H1 (cell line): ENCODE data around the gene SECISBP2. TPM values are rescaled to one million over a fixed set of nuclear protein-coding genes. Genes with fewer than 3 reads are reported as not detected.

ENCODE experiments used
- CTCF ChIA-PET: fragments of 300-600 bp; sonication (Branson Sonifier 250); formaldehyde crosslinking; loops from one replicate; lab custom pipeline; 2021; ENCODE audit not compliant: partially characterized antibody; lab: Charles Lee
- POLR2A ChIA-PET: fragments of 300-600 bp; sonication (Branson Sonifier 250); formaldehyde crosslinking; loops from one replicate; lab custom pipeline; 2021; ENCODE audit warnings: inconsistent platforms; ENCODE audit not compliant: partially characterized antibody; lab: Charles Lee
- DNase-seq, 2 experiments: peaks; one replicate each; pipeline versions ENCODE4 v3.0.0 to v3.0.0-alpha.2; 2010 to 2022; ENCODE audit warnings: low spot score in 2 of 2, low read depth in 1 of 2, mixed read lengths in 1 of 2
- FAIRE-seq: peaks from 2 replicates; lab custom pipeline; 2011; peaks lifted over from hg19 to GRCh38; lab: Jason Lieb, UNC
- H2AFZ ChIP-seq: 2 replicates; pipeline ENCODE4 v1.8.1; 2012; ENCODE audit warnings: low read length, inconsistent platforms
- H2AK5ac ChIP-seq: 2 replicates; pipeline ENCODE4 v1.6.1; 2013; ENCODE audit warnings: low read depth, low read length
- H2BK120ac ChIP-seq: replicated peaks from 2 replicates; pipeline ENCODE3; 2013; ENCODE audit warnings: low read depth, low read length, inconsistent platforms
- H2BK12ac ChIP-seq: 2 replicates; pipeline ENCODE4 v1.6.1; 2013; ENCODE audit warnings: low read depth, low read length
- H2BK15ac ChIP-seq: 2 replicates; pipeline ENCODE4 v1.6.1; 2013; ENCODE audit warnings: low read length
- H2BK20ac ChIP-seq: 2 replicates; pipeline ENCODE4 v1.6.1; 2013; ENCODE audit warnings: low read length
- H2BK5ac ChIP-seq: 2 replicates; pipeline ENCODE4 v1.6.1; 2013; ENCODE audit warnings: low read depth, low read length
- H3K14ac ChIP-seq: 2 replicates; pipeline ENCODE4 v1.6.1; 2013; ENCODE audit warnings: inconsistent platforms; ENCODE audit not compliant: insufficient read length
- H3K18ac ChIP-seq: 2 replicates; pipeline ENCODE4 v1.6.1; 2013; ENCODE audit warnings: low read length; ENCODE audit errors: extremely low read depth
- H3K23ac ChIP-seq: 2 replicates; pipeline ENCODE4 v1.6.1; 2013; ENCODE audit warnings: inconsistent platforms; ENCODE audit not compliant: insufficient read length
- H3K23me2 ChIP-seq: 2 replicates; pipeline ENCODE4 v1.6.1; 2013; ENCODE audit warnings: low read depth, low read length
- H3K27ac ChIP-seq: 2 replicates; pipeline ENCODE4 v1.6.1; 2011; ENCODE audit warnings: low read depth, low read length, inconsistent platforms
- H3K27me3 ChIP-seq, 4 experiments: replicated peaks in 1 of 4; 1 replicate in 1 of 4; 2 replicates in 3 of 4; pipeline versions ENCODE4 v1.6.1 to v1.8.1; 2011 to 2013; ENCODE audit warnings: low read length in 3 of 4, mild to moderate bottlenecking in 3 of 4, inconsistent platforms in 2 of 4, mixed read lengths in 2 of 4, moderate library complexity in 1 of 4; ENCODE audit not compliant: control insufficient read depth in 3 of 4, insufficient read depth in 3 of 4; ENCODE audit errors: extremely low read depth in 1 of 4
- H3K36me3 ChIP-seq, 4 experiments: 2 replicates each; pipeline versions ENCODE4 v1.6.1 to v1.8.1; 2011 to 2013; ENCODE audit warnings: mild to moderate bottlenecking in 4 of 4, low read length in 3 of 4, moderate library complexity in 2 of 4, control low read depth in 1 of 4, inconsistent platforms in 1 of 4; ENCODE audit not compliant: insufficient read depth in 4 of 4, control insufficient read depth in 2 of 4
- H3K4ac ChIP-seq: replicated peaks from 2 replicates; pipeline ENCODE3; 2013; ENCODE audit warnings: low read length, low read depth, mixed read lengths, inconsistent platforms; ENCODE audit not compliant: insufficient read length
- H3K4me1 ChIP-seq, 4 experiments: replicated peaks in 1 of 4; 1 replicate in 1 of 4; 2 replicates in 3 of 4; pipeline versions ENCODE4 v1.6.1 to v1.8.1; 2011 to 2013; ENCODE audit warnings: low read length in 3 of 4, inconsistent platforms in 2 of 4, mixed read lengths in 1 of 4; ENCODE audit not compliant: insufficient read depth in 4 of 4, control insufficient read depth in 3 of 4
- H3K4me2 ChIP-seq, 2 experiments: 2 replicates each; pipeline versions ENCODE4 v1.6.1 to v1.8.1; 2011 to 2013; ENCODE audit warnings: low read depth in 2 of 2, low read length in 2 of 2, control low read depth in 1 of 2, inconsistent platforms in 1 of 2, mild to moderate bottlenecking in 1 of 2; ENCODE audit not compliant: insufficient read depth in 1 of 2
- H3K4me3 ChIP-seq, 4 experiments: fragments of 200-600, 300-600 bp in 1 of 4; sonication (generic), shearing (Covaris generic), sonication (Bioruptor Twin) in 1 of 4; 2 replicates each; pipeline versions ENCODE4 v1.5.1 to v1.8.1; 2011 to 2016; ENCODE audit warnings: low read length in 4 of 4, low read depth in 3 of 4, control low read depth in 2 of 4, inconsistent platforms in 2 of 4, mild to moderate bottlenecking in 2 of 4, mixed read lengths in 1 of 4, moderate library complexity in 1 of 4; ENCODE audit not compliant: insufficient read depth in 2 of 4; ENCODE audit errors: extremely low read depth in 1 of 4
- H3K56ac ChIP-seq: replicated peaks from 2 replicates; pipeline ENCODE3; 2013; ENCODE audit warnings: low read depth, mild to moderate bottlenecking, mixed read lengths, low read length, inconsistent platforms; ENCODE audit not compliant: insufficient read length
- H3K79me1 ChIP-seq: 2 replicates; pipeline ENCODE4 v1.6.1; 2013; ENCODE audit warnings: low read depth, low read length, control low read depth
- H3K79me2 ChIP-seq, 2 experiments: 2 replicates each; pipeline versions ENCODE4 v1.6.1 to v1.8.1; 2012 to 2013; ENCODE audit warnings: low read length in 2 of 2, mild to moderate bottlenecking in 2 of 2, inconsistent platforms in 1 of 2; ENCODE audit not compliant: insufficient read depth in 2 of 2, control insufficient read depth in 1 of 2
- H3K9ac ChIP-seq, 4 experiments: replicated peaks in 1 of 4; 1 replicate in 1 of 4; 2 replicates in 3 of 4; pipeline versions ENCODE4 v1.6.1 to v1.8.1; 2011 to 2013; ENCODE audit warnings: low read depth in 3 of 4, low read length in 3 of 4, control low read depth in 2 of 4, mild to moderate bottlenecking in 2 of 4, moderate library complexity in 2 of 4, inconsistent platforms in 1 of 4; ENCODE audit errors: extremely low read depth in 1 of 4
- H3K9me3 ChIP-seq, 2 experiments: 2 replicates each; pipeline versions ENCODE4 v1.6.1 to v1.8.1; 2012 to 2013; ENCODE audit warnings: mild to moderate bottlenecking in 2 of 2, moderate library complexity in 2 of 2, control low read depth in 1 of 2, inconsistent platforms in 1 of 2, low read depth in 1 of 2, low read length in 1 of 2, mixed read lengths in 1 of 2; ENCODE audit not compliant: insufficient read depth in 2 of 2
- H4K20me1 ChIP-seq, 2 experiments: replicated peaks in 1 of 2; 2 replicates each; pipeline versions ENCODE3 to v1.8.1; 2011 to 2013; ENCODE audit warnings: inconsistent platforms in 2 of 2, low read length in 2 of 2, mild to moderate bottlenecking in 1 of 2; ENCODE audit not compliant: insufficient read depth in 2 of 2, control insufficient read depth in 1 of 2
- H4K5ac ChIP-seq: 2 replicates; pipeline ENCODE4 v1.6.1; 2013; ENCODE audit warnings: low read length, low read depth, mixed read lengths, inconsistent platforms; ENCODE audit not compliant: insufficient read length
- H4K8ac ChIP-seq: 2 replicates; pipeline ENCODE4 v1.8.0; 2013; ENCODE audit warnings: mild to moderate bottlenecking, moderate library complexity, low read length, inconsistent platforms; ENCODE audit not compliant: insufficient read depth; ENCODE audit errors: extremely low read depth
- H4K91ac ChIP-seq: replicated peaks from 2 replicates; pipeline ENCODE3; 2013; ENCODE audit warnings: low read length, mixed read lengths, inconsistent platforms; ENCODE audit not compliant: insufficient read length
- ASH2L ChIP-seq: fragments of 200-600, 300-600 bp; sonication (generic); IDR thresholded peaks from one replicate; pipeline ENCODE4 v1.7.1; 2017; ENCODE audit warnings: low read length
- CBX5 ChIP-seq: fragments of 300-800, 300-1000 bp; sonication (generic); IDR thresholded peaks from 2 replicates; pipeline ENCODE4 v1.7.1; 2016; ENCODE audit warnings: antibody characterized with exemption, low read length, low read depth
- GTF2F1 ChIP-seq: IDR thresholded peaks from 2 replicates; pipeline ENCODE4 v1.6.1; 2012; ENCODE audit warnings: low read depth, low read length, improper control_type of control experiment, borderline replicate concordance
- HDAC6 ChIP-seq: IDR thresholded peaks from one replicate; pipeline ENCODE4 v1.7.1; 2012; ENCODE audit warnings: low read depth, mild to moderate bottlenecking, inconsistent platforms, low read length, moderate library complexity
- JUN ChIP-seq: IDR thresholded peaks from 2 replicates; pipeline ENCODE4 v1.6.1; 2011; ENCODE audit warnings: low read depth, mild to moderate bottlenecking, improper control_type of control experiment, low read length
- KDM1A ChIP-seq: fragments of 200-600, 300-600 bp; sonication (generic); IDR thresholded peaks from 2 replicates; pipeline ENCODE4 v1.7.1; 2016; ENCODE audit warnings: mild to moderate bottlenecking, low read length, borderline replicate concordance
- POLR2A ChIP-seq, 2 experiments: IDR thresholded peaks; 1 replicate in 1 of 2; 2 replicates in 1 of 2; pipeline ENCODE4 v1.6.1; 2011; ENCODE audit warnings: low read depth in 2 of 2, low read length in 2 of 2, mild to moderate bottlenecking in 2 of 2; ENCODE audit errors: control extremely low read depth in 1 of 2
- RAD21 ChIP-seq, 2 experiments: IDR thresholded peaks in 1 of 2; conservative IDR thresholded peaks in 1 of 2; 2 replicates each; pipeline ENCODE4 v1.6.1; 2011; ENCODE audit warnings: low read depth in 2 of 2, low read length in 2 of 2, improper control_type of control experiment in 1 of 2, inconsistent platforms in 1 of 2, mild to moderate bottlenecking in 1 of 2, moderate library complexity in 1 of 2
- RFX5 ChIP-seq: IDR thresholded peaks from 2 replicates; pipeline ENCODE4 v1.6.1; 2011; ENCODE audit warnings: low read depth, low read length, improper control_type of control experiment, borderline replicate concordance
- SIRT6 ChIP-seq: IDR thresholded peaks from one replicate; pipeline ENCODE4 v1.7.1; 2012; ENCODE audit warnings: low read length, inconsistent platforms
- SIX5 ChIP-seq: IDR thresholded peaks from 2 replicates; pipeline ENCODE4 v1.6.1; 2011; ENCODE audit warnings: mild to moderate bottlenecking, low read depth, low read length
- SP1 ChIP-seq: IDR thresholded peaks from 2 replicates; pipeline ENCODE4 v1.6.1; 2011; ENCODE audit warnings: low read depth, low read length
- SRF ChIP-seq: IDR thresholded peaks from 2 replicates; pipeline ENCODE4 v1.6.1; 2011; ENCODE audit warnings: mild to moderate bottlenecking, low read depth, low read length, moderate library complexity
- ZNF274 ChIP-seq: IDR thresholded peaks from 2 replicates; pipeline ENCODE4 v1.7.0; 2012; ENCODE audit warnings: low read length, borderline replicate concordance; ENCODE audit errors: extremely low read depth
- WGBS, 2 experiments: shearing (Covaris generic) in 1 of 2; methylation state at CpG; one replicate each; pipeline versions ENCODE4 v1.1.6 to v1.1.7; 2013 to 2015; ENCODE audit warnings: low lambda C conversion rate in 2 of 2, mixed read lengths in 2 of 2, inconsistent platforms in 1 of 2, low coverage in 1 of 2, missing lambda C conversion rate in 1 of 2; ENCODE audit not compliant: insufficient replicate concordance in 2 of 2, insufficient coverage in 1 of 2, insufficient read length in 1 of 2; ENCODE audit errors: extremely low coverage in 1 of 2, missing lambda C conversion rate in 1 of 2; 5-methylcytosine and 5-hydroxymethylcytosine counted together
- polyA plus RNA-seq, 7 experiments: library from polyadenylated mRNA; depleted of rRNA in 3 of 7; stranded (reverse) in 5 of 7; unstranded in 2 of 7; fragments of >200 nt in 5 of 7; fragments of 200-250 nt in 2 of 7; gene quantifications; 1 replicate in 5 of 7; 2 replicates in 1 of 7; 4 replicates in 1 of 7; pipeline versions ENCODE4 v1.2.1 to v1.2.3, GENCODE V29; 2011 to 2013; ENCODE audit warnings: missing spikeins in 2 of 7, mixed read lengths in 2 of 7
- total RNA-seq: library from RNA; stranded (reverse); fragmentation: NEBNext Ultra II Directional; extraction: Animal tissue kit (Norgen Biotek cat#: 25700); gene quantifications from 2 replicates; pipeline ENCODE4 v1.2.1, GENCODE V29; 2021
- TF ChIP-seq, protein P1 (sequence below): IDR thresholded peaks from 2 replicates; pipeline ENCODE4 v1.6.1; 2012; ENCODE audit warnings: inconsistent platforms

SECISBP2 gene
- total and polyA plus RNA-seq, 2 of the 8 experiments (the other 6 are each of a cell fraction or from before 2014, with no cell fraction given), result 39.0 to 61.7 TPM

DNA sequence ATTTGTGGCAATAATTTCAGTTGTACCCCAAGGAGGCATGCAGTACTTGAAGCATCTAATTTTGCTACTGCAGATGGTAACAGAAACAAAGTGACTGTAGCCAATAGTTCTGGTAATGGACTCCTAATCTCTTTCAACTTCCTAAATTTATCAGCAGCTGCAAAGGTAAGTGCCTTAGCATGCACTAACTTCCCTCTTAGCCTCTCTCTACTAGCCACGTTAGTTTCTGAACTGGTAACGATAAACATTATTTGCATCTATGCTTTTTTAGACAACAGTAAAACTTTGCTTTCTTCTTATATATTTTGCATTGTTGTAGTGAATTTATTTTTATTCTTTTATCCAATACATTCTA is 13.5 kb upstream of the SECISBP2 start:
- Histone ChIP-seq H2BK120ac (no peak overlapping the region), H2BK15ac (no peak overlapping the region), H2BK20ac (no peak overlapping the region), H4K5ac (no peak overlapping the region), H3K4me3 (no peak overlapping the region), H3K18ac (no peak overlapping the region), H4K91ac (no peak overlapping the region), H3K23ac (no peak overlapping the region), H3K56ac (no peak overlapping the region), H2BK5ac (no peak overlapping the region), H3K23me2 (no peaks in the 10 kb centered on the region), H3K4ac (no peak overlapping the region), H3K9ac (no peak overlapping the region), H4K20me1 (peaks cover 0 to 2% of the 10 kb centered on the region in 2 experiments), H4K8ac (no peak overlapping the region), H2AK5ac (no peak overlapping the region), H3K14ac (no peak overlapping the region), H3K36me3 (peaks cover 0 to 16% (median 0%) of the 10 kb centered on the region in 4 experiments; a peak in 2 of 8 replicates), H3K79me1 (peaks cover 3% of the 10 kb centered on the region; the same call in 1 of the 2 replicates), H3K79me2 (peaks cover 0 to 7% of the 10 kb centered on the region in 2 experiments; a peak in 2 of 4 replicates), H3K9me3 (no peaks in the 10 kb centered on the region), H3K4me1 (peaks cover 0 to 2% (median 2%) of the 10 kb centered on the region in 4 experiments; a peak in 5 of 7 replicates), H2BK12ac (no peak overlapping the region), H3K4me2 (no peak overlapping the region), H3K27ac (no peak overlapping the region), H3K27me3 (no peaks in the 10 kb centered on the region), H2AFZ (no peak overlapping the region)
- no peak for FAIRE-seq
- WGBS, 2 experiments, result 87% methylated on average over 2 of the region's 2 CpGs; no CpG with 5 or more reads in 1 of the 2 experiments
- POLR2A ChIA-PET, result no interaction called here
- no peak for DNase-seq
- CTCF ChIA-PET, result no interaction called here
- no peak for TF ChIP-seq RFX5
- TF ChIP-seq, protein P1, sequence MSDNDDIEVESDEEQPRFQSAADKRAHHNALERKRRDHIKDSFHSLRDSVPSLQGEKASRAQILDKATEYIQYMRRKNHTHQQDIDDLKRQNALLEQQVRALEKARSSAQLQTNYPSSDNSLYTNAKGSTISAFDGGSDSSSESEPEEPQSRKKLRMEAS, result no peak
- TF ChIP-seq CBX5, result no peak
- TF ChIP-seq SIX5, result no peak
- no peak for TF ChIP-seq RAD21 (IDR thresholded peaks at IDR 0.05 in 1 of 2, conservative IDR thresholded peaks at IDR 0.05 in 1 of 2; ENCODE audit: low read depth in 2 of 2, low read length in 2 of 2)
- TF ChIP-seq GTF2F1, result no peak
- TF ChIP-seq ASH2L, result no peak
- TF ChIP-seq KDM1A, result no peak
- no peak for TF ChIP-seq ZNF274
- no peak for TF ChIP-seq POLR2A (IDR thresholded peaks at IDR 0.05; ENCODE audit: control extremely low read depth in 1 of 2, low read depth in 2 of 2, low read length in 2 of 2)
- TF ChIP-seq HDAC6, result no peak
- no peak for TF ChIP-seq SIRT6
- no peak for TF ChIP-seq JUN
- no peak for TF ChIP-seq SRF
- TF ChIP-seq SP1, result no peak
